GM12801 (cell line): ENCODE results near the gene NPIPB2.

ENCODE experiments used
- CTCF ChIP-seq: IDR thresholded peaks from one replicate; pipeline ENCODE4 v1.5.1; 2011; ENCODE audit warnings: control low read depth; ENCODE audit not compliant: insufficient read length; ENCODE audit errors: extremely low read depth

Gene NPIPB2

DNA sequence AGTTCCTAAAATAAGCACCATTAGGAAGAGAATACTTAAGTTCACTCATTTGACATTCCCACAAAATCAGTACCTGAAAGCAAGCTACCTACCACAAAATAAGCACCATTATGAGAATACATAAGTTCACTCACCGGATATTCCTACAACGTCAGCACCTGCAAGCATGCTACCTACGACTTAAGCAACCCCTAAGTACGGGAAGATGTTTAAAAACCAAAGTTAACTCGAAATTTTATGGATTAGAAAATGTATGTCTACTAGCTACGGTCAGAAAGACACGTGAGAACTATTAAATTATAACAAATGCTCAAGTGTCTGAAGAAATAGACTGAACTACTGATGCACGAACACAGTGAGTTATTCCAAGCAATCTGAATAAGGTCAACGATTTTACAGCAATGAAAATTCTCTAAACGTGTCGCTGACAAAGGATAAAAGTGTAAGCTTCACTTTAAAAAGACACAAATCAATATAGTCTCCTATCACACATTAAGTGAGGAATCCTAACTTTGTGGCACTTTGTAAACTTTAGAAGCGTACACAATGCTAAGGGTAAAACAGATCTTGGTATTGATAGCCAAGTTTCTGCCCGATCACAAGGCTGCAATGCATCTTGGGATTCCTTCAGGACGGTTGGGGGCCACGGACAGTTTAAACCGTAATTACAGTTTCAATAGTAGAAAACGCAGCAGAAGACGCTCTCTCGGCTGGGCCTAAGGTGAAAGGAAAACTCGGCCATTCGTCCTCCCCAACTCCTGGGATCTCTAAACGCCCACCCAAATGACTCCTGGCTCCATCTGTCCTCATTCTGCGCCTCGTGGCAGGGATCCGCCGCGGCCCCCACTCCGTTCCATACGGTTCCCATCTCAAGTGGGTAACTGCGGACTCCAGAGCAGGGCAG lies 27.4 kb downstream of the NPIPB2 start:
- TF ChIP-seq CTCF: no peak

GRCh38 chr16:11913425-11914079 lies 28.3 kb downstream of the NPIPB2 start:
- no peak for TF ChIP-seq CTCF

- TF ChIP-seq CTCF: no peak
Observed at GRCh38 chr16:11909653-11910545, 31.9 kb downstream of the NPIPB2 start.

GRCh38 chr16:11907160-11907970 lies 34.5 kb downstream of the NPIPB2 start:
- no peak for TF ChIP-seq CTCF

DNA sequence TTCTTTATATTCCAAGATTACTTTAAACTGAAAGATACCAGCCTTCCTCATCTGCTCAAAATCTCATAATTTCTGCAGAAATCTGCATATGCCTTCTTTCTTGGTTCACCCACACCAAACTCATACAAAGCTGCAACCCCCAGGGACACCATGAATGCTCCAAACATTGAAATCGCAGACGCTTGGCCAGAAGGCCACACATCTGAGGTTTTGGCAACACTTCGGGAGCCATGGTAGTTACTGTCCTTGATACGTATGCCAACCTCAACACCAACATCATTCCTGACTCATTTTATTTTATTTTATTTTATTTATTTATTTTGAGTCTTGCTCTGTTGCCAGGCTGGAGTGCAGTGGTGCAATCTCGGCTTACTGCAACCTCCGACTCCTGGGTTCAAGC lies 37.9 kb downstream of the NPIPB2 start:
- no peak for TF ChIP-seq CTCF

DNA sequence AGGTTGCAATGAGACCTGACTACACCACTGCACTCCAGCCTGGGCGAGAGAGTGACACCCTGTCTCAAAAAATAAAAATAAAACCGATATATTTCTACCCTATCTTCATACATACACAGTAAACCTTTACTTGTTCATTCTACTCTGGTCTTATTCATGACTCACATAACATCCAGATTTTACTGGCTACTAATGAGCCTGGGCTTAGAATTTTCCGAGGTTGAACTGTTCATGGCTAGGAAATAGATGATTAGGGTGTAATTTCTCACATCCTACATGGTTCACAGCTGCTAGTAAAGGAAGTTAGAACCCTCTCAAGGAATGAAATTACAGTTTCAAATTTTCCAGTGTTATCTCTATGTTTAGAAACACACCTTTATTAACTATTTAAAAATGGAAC lies 40.8 kb downstream of the NPIPB2 start:
- TF ChIP-seq CTCF: no peak
